ENCODE measurements around the gene COL8A1.
"Not testable (repeated sequence)": the region's sequence is repeated elsewhere in the genome, so short reads cannot be mapped to it uniquely, and the experiment has no call there.

Gene COL8A1

DNA sequence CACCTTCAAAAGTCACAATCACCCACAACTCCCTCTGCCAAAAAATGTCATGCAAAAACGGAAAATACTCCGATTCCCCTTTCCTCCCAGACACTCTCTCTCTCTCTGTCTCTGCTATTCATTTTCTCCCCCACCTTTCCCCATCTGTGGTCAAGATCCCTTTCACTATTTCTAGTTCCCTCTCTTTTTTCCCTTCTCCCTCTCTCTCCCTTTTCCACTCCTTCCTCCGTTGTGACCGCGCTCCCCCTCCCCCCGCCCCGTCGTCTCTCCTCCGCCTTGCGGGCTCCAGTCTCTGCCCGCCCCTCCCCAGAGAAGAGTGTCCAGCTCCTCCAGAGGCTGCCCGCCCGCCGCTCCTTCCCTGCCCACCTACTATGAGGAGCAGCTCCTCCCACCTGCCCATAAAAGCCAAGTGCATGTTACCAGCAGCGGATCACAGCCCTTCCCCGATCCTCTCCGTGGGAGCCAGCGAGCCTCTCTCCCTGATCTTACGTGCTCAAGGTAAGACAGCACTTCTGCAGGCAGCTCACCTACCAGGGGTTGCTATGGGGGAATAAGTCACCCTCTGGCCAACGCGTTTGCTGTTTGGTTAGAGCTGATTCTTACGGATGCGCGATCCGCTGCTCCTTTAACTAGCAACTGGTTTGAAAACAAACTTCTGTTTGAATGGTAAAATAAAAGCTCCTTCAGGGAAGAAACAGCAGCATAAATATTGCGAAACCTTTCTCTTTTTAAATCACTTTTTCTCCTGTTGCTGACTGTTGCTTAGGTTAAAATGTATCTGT is at the start of gene COL8A1:
Gene COL8A1 (plus strand): TSS at position 428 of the 782 bp plus-strand sequence. CDS start 152,089 bp downstream, outside the sequence.
- DNase-seq (ENCODE audit: low read depth): peak; percentile 80

DNA sequence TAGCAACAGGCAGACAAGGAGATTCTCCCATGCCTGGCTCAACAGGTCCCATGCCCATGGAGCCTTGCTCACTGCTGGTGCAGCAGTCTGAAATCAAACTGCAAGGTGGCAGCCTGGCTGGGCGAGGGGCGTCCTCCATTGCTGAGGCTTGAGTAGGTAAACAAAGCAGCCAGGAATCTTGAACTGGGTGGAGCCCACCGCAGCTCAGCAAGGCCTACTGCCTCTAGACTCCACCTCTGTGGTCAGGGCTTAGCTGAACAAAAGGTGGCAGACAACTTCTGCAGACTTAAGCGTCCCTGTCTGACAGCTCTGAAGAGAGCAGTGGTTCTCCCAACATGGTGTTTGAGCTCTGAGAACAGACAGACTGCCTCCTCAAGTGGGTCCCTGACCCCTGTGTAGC is 49.2 kb upstream of the COL8A1 start:
- not testable (repeated sequence) for DNase-seq (ENCODE audit: low read depth)

GRCh38 chr3:99599894-99600293 is 38.5 kb upstream of the COL8A1 start:
- DNase-seq (ENCODE audit: low read depth): no peak

DNA sequence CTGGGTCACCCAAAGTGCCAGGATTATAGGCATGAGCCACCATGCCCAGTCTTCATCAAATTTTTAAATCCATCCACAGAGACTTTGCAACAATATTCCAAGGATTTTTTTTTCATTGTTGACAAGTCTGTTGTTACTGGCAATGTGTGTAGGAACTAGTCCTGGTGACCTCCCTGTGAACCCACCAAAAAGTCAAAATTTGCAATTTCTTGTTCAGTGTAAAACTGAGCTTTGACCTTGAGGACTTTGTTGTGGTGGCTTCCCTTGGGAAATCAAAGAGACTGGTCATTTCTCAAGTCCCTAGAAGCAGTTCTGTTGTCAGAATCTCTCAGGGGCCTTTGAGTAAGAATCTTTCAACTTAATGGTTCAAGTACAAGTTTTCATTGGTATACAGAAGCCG is 36.9 kb upstream of the COL8A1 start:
- no peak for DNase-seq (ENCODE audit: low read depth)

DNA sequence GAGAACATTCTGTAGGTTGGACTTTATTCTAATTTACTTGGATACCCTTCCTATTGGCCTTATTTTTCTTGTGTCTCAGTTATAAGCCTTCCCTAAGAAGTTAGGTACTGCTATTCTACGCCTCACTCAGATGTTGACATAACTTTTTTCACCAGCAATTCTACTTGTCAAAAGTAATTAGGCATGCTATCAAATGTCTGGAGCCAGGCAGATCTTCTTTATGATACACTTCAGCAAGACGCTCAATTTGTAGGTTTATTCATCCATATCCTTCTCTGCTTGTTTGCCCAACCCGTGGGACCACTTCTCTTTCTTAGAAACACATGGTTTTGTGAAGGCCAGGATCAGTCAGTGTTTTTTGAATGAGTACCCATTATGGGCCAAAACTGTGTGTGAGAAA is 36.2 kb upstream of the COL8A1 start:
- no peak for DNase-seq (ENCODE audit: low read depth)

DNA sequence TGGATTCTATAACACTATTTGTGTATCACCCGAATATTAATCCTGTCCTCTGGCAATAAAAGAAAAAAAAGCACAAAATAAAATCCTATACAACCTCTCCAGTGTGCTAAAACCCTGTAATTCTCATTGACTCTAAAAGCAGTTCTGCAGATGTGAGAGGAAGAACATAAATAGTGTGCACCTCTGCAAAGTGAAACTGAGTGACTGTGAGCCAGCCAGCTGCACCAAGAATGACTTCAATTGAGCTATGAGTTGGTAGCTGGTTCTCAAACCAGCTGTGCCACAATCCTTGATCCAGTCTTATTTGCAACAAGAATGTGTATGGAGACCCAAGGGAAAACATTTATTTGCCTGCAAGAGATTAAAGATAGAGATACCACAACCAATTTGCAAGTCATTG is 31.2 kb upstream of the COL8A1 start:
- DNase-seq (ENCODE audit: low read depth): no peak

GRCh38 chr3:99614768-99615167 is 23.6 kb upstream of the COL8A1 start:
- no peak for DNase-seq (ENCODE audit: low read depth)

DNA sequence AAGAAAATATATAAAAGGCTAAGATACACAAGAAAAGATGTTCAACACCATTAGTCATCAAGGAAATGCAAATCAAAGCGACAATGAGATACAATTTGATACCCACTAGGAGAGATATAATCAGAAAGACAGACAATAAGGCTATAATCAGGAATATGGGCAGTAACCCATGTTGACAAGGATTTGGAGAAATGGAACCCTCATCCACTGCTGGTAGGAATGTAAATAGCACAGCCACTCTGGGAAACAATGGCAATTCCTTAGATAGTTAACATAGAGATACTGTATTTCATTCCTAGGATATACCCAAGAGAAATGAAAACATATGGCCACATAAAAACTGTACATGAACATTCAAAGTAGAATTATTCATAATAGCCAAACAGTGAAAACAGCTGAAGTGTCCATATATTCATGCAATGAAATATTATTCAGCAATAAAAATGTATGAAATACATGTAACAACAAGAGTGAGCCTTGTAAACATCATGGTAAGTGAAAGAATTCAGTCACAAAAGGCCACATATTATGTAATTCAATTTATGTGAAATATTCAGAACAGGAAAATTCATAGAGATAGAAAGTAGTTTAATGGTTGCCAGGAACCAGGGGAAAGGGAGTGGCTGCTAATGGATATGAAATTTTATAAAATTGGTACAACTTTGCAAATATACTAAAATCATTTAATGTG is 18.2 kb upstream of the COL8A1 start:
- no peak for DNase-seq (ENCODE audit: low read depth)

- DNase-seq (ENCODE audit: low read depth): peak; percentile 33
Measured at GRCh38 chr3:99620976-99621375, 17.4 kb upstream of the COL8A1 start.

GRCh38 chr3:99624496-99625236 is 13.7 kb upstream of the COL8A1 start:
- DNase-seq (ENCODE audit: low read depth): no peak

DNA sequence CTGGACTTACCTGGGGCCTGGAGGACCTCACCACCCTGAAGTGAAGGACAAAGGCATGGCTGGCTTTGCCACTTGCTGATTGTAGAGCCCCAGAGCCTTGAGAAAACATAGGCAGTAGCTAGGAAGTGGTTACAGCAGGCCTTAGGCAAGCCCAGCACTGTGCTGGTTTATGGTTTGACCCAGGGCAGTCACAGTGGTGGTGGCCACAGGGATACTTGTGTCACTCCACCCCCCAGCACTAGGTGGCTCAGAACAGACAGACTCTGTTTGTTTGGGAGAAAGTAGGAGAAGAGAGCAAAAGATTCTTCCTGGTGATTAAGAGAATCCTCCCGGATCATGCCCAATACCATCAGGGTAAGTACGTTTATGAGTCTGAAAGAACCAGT is 13.2 kb upstream of the COL8A1 start:
- DNase-seq (ENCODE audit: low read depth): no peak

DNA sequence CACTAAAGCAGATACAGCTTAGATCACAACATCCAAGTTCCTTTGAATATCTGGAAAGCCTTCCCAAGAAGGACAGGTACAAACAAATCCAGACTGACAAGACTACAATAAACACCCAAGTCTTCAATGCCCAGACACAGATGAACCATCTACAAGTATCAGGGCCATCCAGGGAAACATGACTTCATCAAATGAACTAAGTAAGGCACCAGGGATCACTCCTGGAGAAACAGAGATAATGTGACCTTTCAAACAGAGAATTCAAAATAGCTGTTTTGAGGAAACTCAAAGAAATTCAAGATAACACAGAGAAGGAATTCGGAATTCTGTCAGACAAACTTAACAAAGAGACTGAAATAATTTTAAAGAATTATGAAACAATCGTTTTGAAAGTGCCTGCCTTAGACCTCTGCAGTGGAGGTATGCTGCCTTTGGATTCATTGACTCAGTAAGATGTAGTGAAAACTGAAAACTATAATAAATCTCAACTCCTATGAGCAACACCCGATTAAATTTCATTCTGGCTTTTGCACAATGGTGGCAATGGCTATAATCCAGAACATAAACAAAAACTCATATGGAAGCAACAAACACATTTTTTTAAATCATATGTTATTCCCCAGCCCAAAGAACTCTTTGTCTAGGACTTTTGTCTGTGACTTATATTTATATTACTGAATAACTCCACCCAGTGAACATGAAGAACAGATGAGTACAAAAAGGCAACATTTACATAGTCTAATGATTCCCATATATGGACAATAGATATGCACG is 12.6 kb upstream of the COL8A1 start:
- peak; percentile 79 for DNase-seq (ENCODE audit: low read depth)

- DNase-seq (ENCODE audit: low read depth): no peak
Measured at GRCh38 chr3:99626417-99626788, 12.0 kb upstream of the COL8A1 start.

DNA sequence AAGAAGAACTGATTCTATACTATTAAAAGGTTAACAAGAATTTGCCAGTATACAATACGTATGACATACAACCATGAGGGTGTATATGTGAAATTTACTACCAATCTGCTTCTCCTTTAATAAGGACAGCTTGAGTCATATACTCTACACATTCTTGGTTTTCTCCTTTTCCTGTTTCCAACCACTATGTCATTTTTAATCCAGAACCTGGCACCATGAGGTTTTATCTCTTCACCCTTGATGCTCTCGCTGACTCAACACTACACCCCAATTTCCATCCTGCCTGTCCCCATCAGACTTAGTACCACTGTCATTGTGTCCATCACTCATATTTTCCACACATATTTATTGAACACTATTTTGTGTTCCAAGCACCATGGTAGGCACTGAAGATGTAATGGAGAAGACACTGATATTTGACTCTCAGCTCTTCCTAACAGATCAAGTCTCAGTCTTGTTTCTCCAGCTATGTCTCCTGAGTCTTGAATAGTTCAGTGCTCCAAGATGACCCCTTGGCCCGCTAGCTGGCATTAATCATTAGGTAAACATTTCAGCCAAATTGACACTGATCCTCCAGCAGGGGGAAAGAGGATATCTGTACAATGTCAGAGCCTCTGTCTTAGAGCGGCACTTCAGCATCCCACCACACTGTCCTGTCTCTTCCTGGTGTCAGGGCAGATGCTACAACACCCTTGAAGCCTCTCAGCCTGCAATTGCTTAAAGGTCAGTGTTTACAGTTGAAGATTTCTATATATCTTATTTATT is 11.2 kb upstream of the COL8A1 start:
- peak; percentile 53 for DNase-seq (ENCODE audit: low read depth)

GRCh38 chr3:99630815-99631214 is 7.6 kb upstream of the COL8A1 start:
- DNase-seq (ENCODE audit: low read depth): no peak

DNA sequence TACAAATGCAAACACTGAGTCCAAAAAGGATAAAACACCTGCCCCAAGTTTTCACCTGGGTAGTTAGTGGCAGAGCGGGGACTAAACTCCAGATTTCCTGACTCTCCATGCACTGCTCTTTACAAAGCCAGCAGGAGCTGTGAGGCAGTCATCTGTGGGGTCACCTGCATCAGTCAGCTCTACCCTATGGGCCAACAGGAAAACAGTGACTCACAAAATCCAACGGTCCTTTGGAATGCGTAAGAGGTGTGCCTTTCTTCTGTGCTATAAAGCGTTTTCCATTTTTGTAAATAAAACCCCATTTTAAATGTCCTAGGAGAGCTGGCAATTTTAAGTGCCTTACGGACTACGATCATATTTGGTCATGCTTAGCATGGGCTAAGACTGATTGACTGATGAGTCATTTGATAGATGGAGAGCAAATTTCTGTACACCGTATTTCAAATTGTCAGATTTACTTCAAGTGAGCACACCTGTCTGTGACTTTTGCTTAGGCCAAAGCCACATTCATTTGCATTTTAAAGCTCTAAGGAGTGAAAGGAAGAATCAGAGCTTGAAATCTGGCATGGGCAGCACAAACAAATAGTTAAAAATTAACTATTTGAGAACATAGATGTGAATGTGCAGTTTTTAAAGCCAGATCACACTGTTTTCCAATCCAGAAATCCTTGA is 4.4 kb upstream of the COL8A1 start:
- no peak for DNase-seq (ENCODE audit: low read depth)

DNA sequence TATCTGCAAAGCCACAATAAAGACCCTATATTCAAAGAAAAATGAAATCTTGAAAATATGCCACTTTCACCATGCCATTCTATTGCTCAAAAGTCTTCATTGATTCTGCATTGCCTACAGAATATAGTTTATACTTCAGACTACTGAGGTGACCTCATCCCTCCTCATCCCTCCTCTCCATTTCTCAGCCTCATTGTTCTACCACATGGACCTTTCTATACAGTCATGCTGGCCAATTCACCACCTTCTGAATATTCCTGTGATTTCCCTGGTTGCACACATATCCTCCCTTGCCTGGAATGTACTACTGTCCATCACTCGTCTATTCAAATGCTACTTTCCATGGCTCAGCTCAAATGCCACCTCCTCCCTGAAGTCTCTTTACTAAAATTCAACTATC is 3.5 kb upstream of the COL8A1 start:
- no peak for DNase-seq (ENCODE audit: low read depth)

- DNase-seq (ENCODE audit: low read depth): no peak
Measured at GRCh38 chr3:99635348-99635747, 3.0 kb upstream of the COL8A1 start.

GRCh38 chr3:99637016-99637367 is 1.4 kb upstream of the COL8A1 start:
- DNase-seq (ENCODE audit: low read depth): peak; percentile 65

DNA sequence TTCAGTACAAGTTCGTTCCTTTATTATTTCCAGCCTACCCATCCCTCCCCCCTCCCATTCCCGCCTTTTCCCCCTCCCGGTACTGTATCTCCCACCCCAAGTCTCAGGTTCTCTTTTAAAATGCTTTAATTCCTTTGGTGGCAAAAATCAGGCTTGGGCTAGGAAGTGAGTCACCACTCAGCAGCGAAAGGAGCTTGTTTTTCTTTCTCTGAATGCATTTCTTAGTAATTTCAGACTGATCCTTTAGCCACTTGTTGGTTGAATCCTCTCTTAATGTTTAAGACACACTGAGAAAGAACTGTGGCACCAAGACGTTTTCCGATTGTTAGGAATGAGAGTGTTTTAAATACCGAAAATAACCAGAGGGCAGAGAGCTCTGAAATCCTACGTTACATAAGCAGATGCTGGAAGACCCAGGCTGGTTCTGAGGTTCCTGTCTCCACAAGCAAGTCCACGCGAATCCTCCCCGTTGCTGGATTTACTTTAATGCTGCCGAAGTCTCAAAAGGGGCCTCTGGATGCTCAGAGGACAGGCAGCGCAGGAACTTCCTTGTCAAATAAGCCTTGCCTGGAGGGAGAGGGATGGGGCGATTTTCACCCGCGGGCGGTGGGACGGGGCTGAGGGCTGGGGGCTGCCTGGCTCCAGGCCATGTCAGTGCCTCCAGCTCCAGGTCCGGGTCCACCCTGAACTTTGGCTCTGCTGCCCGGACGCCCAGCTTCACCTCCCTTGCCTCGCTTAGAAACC is 854 bp upstream of the COL8A1 start:
- peak; percentile 71 for DNase-seq (ENCODE audit: low read depth)
